Liver (tissue), 9 donors: ENCODE measurements around the gene SMPD3. TPM values are rescaled to one million over a fixed set of nuclear protein-coding genes. Genes with fewer than 3 reads are reported as not detected.

Source experiments
- DNase-seq: peaks from one replicate; pipeline ENCODE4 v3.0.0-alpha.2; 2017; ENCODE audit warnings: low spot score
- H3K27ac ChIP-seq, 2 donors: one replicate each; pipeline ENCODE4 v1.7.0; 2013; ENCODE audit warnings: inconsistent platforms in 2 of 2, low read length in 2 of 2, control low read depth in 1 of 2, low read depth in 1 of 2, mild to moderate bottlenecking in 1 of 2
- H3K27me3 ChIP-seq, 4 donors: one replicate each; pipeline versions ENCODE4 v1.6.1 to v1.7.0; 2013; ENCODE audit warnings: low read length in 3 of 4, inconsistent platforms in 1 of 4, mild to moderate bottlenecking in 1 of 4, moderate library complexity in 1 of 4; ENCODE audit not compliant: control insufficient read depth in 4 of 4, insufficient read depth in 4 of 4
- H3K36me3 ChIP-seq, 4 donors: one replicate each; pipeline versions ENCODE4 v1.6.1 to v1.7.0; 2013; ENCODE audit warnings: low read length in 3 of 4, mild to moderate bottlenecking in 3 of 4, low read depth in 1 of 4, moderate library complexity in 1 of 4; ENCODE audit not compliant: control insufficient read depth in 4 of 4, insufficient read depth in 3 of 4
- H3K4me1 ChIP-seq, 4 donors: one replicate each; pipeline versions ENCODE4 v1.6.1 to v1.7.0; 2013; ENCODE audit warnings: low read length in 3 of 4, mild to moderate bottlenecking in 3 of 4, moderate library complexity in 1 of 4; ENCODE audit not compliant: control insufficient read depth in 4 of 4, insufficient read depth in 4 of 4
- H3K4me3 ChIP-seq, 3 donors: one replicate each; pipeline versions ENCODE4 v1.6.1 to v1.7.0; 2013; ENCODE audit warnings: low read length in 3 of 3, control low read depth in 1 of 3, low read depth in 1 of 3, mild to moderate bottlenecking in 1 of 3
- H3K9ac ChIP-seq, 2 donors: one replicate each; pipeline ENCODE4 v1.7.0; 2013; ENCODE audit warnings: low read length in 2 of 2, mild to moderate bottlenecking in 2 of 2, moderate library complexity in 2 of 2, control low read depth in 1 of 2, low read depth in 1 of 2
- H3K9me3 ChIP-seq, 4 donors: one replicate each; pipeline versions ENCODE4 v1.6.1 to v1.7.0; 2013; ENCODE audit warnings: low read length in 3 of 4; ENCODE audit not compliant: control insufficient read depth in 4 of 4
- CTCF ChIP-seq: fragments of 150-350 bp; IDR thresholded peaks from 2 replicates; pipeline ENCODE4 v1.5.1; 2017; ENCODE audit warnings: improper control_type of control experiment, low read depth, low read length; ENCODE audit not compliant: missing input control
- EGR1 ChIP-seq, 2 donors: IDR thresholded peaks; 2 replicates each; pipeline ENCODE4 v1.6.1; 2016 to 2018; ENCODE audit warnings: antibody characterized with exemption in 2 of 2, low read depth in 2 of 2
- FOXA1 ChIP-seq: IDR thresholded peaks from 2 replicates; pipeline ENCODE4 v1.6.1; 2016; ENCODE audit warnings: antibody characterized with exemption
- FOXA2 ChIP-seq: IDR thresholded peaks from 2 replicates; pipeline ENCODE4 v1.6.1; 2016; ENCODE audit warnings: antibody characterized with exemption
- GABPA ChIP-seq, 2 donors: IDR thresholded peaks in 1 of 2; conservative IDR thresholded peaks in 1 of 2; 2 replicates each; pipeline ENCODE4 v1.6.1; 2016; ENCODE audit warnings: antibody characterized with exemption in 2 of 2, mild to moderate bottlenecking in 1 of 2, moderate library complexity in 1 of 2
- HNF4A ChIP-seq, 2 donors: conservative IDR thresholded peaks; 2 replicates each; pipeline ENCODE4 v1.6.1; 2016; ENCODE audit warnings: antibody characterized with exemption in 2 of 2, mild to moderate bottlenecking in 2 of 2
- HNF4G ChIP-seq: IDR thresholded peaks from 2 replicates; pipeline ENCODE4 v1.6.1; 2016; ENCODE audit warnings: antibody characterized with exemption
- JUND ChIP-seq, 2 donors: IDR thresholded peaks; 2 replicates each; pipeline ENCODE4 v1.6.1; 2016; ENCODE audit warnings: antibody characterized with exemption in 2 of 2
- NR2F2 ChIP-seq: IDR thresholded peaks from 2 replicates; pipeline ENCODE4 v1.6.1; 2016; ENCODE audit warnings: antibody characterized with exemption
- RAD21 ChIP-seq, 2 donors: IDR thresholded peaks; 2 replicates each; pipeline ENCODE4 v1.6.1; 2016; ENCODE audit warnings: antibody characterized with exemption in 2 of 2, mild to moderate bottlenecking in 2 of 2
- RXRA ChIP-seq, 2 donors: IDR thresholded peaks; 2 replicates each; pipeline ENCODE4 v1.6.1; 2017 to 2018; ENCODE audit warnings: antibody characterized with exemption in 2 of 2, mild to moderate bottlenecking in 1 of 2
- SP1 ChIP-seq: IDR thresholded peaks from 2 replicates; pipeline ENCODE4 v1.6.1; 2018; ENCODE audit warnings: antibody characterized with exemption, mild to moderate bottlenecking
- TAF1 ChIP-seq: conservative IDR thresholded peaks from 2 replicates; pipeline ENCODE4 v1.6.1; 2016; ENCODE audit warnings: antibody characterized with exemption, mild to moderate bottlenecking
- YY1 ChIP-seq: IDR thresholded peaks from 2 replicates; pipeline ENCODE4 v1.6.1; 2016; ENCODE audit warnings: antibody characterized with exemption, mild to moderate bottlenecking
- WGBS: extraction: QIAGEN DNeasy Blood & Tissue Kit; methylation state at CpG from one replicate; pipeline ENCODE4 v1.1.7; 2013; 5-methylcytosine and 5-hydroxymethylcytosine counted together
- polyA plus RNA-seq, 2 donors: library from polyadenylated mRNA; stranded (reverse) in 1 of 2; unstranded in 1 of 2; fragments of 200-250 nt in 1 of 2; fragments of >200 nt in 1 of 2; fragmentation: Nextera tagmentation in 1 of 2; extraction: Ambion mirVana in 1 of 2; gene quantifications; one replicate each; pipeline versions ENCODE4 v1.2.1 to v1.2.3, GENCODE V29; 2013 to 2015
- total RNA-seq, 2 donors: library from RNA; depleted of rRNA; stranded (reverse); fragments of >200 nt; gene quantifications; one replicate each; pipeline ENCODE4 v1.2.3, GENCODE V29; 2014
- TF ChIP-seq, protein P1 (sequence below): IDR thresholded peaks from 2 replicates; pipeline ENCODE4 v1.6.1; 2016; ENCODE audit warnings: antibody characterized with exemption, mild to moderate bottlenecking
- TF ChIP-seq, protein P2 (sequence below): IDR thresholded peaks from 2 replicates; pipeline ENCODE4 v1.6.1; 2016; ENCODE audit warnings: antibody characterized with exemption
- TF ChIP-seq, protein P3 (sequence below): IDR thresholded peaks from 2 replicates; pipeline ENCODE4 v1.6.1; 2016; ENCODE audit warnings: antibody characterized with exemption
- TF ChIP-seq, protein P4 (sequence below): IDR thresholded peaks from 2 replicates; pipeline ENCODE4 v1.6.1; 2016; ENCODE audit warnings: antibody characterized with exemption
- donor health status: healthy.
- donor health status: healthy.
- donor health status: healthy.
- donor health status: healthy.
- donor health status: healthy.

SMPD3 gene
- total and polyA plus RNA-seq, 4 donors: 0.33 to 10.6 (median 2.7) TPM

DNA sequence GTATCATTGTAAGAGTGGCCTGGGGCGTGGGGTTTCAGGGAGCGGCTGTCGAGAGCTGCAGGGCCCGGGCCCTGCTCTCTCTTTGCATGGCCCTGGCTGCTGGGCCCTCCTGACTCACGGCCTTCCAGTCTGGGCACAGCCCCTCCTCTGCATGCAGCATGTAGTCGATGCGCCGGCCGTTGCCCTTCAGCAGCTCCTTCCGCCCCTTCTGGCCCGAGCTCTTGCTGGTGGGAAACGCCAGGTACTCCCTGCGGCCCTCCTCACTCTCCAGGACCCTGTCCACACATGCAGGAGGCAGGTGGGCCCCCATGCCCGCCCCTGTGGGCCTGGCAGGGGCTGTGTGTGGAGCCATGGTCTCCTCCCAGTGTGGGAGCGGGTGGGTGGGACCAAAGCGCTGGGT is 86.8 kb downstream of the SMPD3 start:
- Histone ChIP-seq H3K9me3 (no peaks in the 10 kb centered on the region), H3K4me3 (no peak overlapping the region), H3K4me1 (no peaks in the 10 kb centered on the region), H3K36me3 (peaks cover 2 to 17% (median 8%) of the 10 kb centered on the region in 4 donors), H3K27me3 (no peaks in the 10 kb centered on the region), H3K9ac (no peak overlapping the region), H3K27ac (no peak overlapping the region)
- TF ChIP-seq TAF1 (no peak), NR2F2 (no peak), EGR1 (IDR thresholded peaks at IDR 0.05; ENCODE audit: low read depth in 2 of 2) (no peak), GABPA (IDR thresholded peaks at IDR 0.05 in 1 of 2, conservative IDR thresholded peaks at IDR 0.05 in 1 of 2) (no peak), RXRA (IDR thresholded peaks at IDR 0.05) (no peak), RAD21 (IDR thresholded peaks at IDR 0.05) (no peak), CTCF (no peak), SP1 (no peak)
- TF ChIP-seq, protein P1, sequence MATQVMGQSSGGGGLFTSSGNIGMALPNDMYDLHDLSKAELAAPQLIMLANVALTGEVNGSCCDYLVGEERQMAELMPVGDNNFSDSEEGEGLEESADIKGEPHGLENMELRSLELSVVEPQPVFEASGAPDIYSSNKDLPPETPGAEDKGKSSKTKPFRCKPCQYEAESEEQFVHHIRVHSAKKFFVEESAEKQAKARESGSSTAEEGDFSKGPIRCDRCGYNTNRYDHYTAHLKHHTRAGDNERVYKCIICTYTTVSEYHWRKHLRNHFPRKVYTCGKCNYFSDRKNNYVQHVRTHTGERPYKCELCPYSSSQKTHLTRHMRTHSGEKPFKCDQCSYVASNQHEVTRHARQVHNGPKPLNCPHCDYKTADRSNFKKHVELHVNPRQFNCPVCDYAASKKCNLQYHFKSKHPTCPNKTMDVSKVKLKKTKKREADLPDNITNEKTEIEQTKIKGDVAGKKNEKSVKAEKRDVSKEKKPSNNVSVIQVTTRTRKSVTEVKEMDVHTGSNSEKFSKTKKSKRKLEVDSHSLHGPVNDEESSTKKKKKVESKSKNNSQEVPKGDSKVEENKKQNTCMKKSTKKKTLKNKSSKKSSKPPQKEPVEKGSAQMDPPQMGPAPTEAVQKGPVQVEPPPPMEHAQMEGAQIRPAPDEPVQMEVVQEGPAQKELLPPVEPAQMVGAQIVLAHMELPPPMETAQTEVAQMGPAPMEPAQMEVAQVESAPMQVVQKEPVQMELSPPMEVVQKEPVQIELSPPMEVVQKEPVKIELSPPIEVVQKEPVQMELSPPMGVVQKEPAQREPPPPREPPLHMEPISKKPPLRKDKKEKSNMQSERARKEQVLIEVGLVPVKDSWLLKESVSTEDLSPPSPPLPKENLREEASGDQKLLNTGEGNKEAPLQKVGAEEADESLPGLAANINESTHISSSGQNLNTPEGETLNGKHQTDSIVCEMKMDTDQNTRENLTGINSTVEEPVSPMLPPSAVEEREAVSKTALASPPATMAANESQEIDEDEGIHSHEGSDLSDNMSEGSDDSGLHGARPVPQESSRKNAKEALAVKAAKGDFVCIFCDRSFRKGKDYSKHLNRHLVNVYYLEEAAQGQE: no peak
- TF ChIP-seq, protein P2, sequence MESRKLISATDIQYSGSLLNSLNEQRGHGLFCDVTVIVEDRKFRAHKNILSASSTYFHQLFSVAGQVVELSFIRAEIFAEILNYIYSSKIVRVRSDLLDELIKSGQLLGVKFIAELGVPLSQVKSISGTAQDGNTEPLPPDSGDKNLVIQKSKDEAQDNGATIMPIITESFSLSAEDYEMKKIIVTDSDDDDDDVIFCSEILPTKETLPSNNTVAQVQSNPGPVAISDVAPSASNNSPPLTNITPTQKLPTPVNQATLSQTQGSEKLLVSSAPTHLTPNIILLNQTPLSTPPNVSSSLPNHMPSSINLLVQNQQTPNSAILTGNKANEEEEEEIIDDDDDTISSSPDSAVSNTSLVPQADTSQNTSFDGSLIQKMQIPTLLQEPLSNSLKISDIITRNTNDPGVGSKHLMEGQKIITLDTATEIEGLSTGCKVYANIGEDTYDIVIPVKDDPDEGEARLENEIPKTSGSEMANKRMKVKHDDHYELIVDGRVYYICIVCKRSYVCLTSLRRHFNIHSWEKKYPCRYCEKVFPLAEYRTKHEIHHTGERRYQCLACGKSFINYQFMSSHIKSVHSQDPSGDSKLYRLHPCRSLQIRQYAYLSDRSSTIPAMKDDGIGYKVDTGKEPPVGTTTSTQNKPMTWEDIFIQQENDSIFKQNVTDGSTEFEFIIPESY: no peak
- DNase-seq: no peak
- 84% methylated on average over 16 of the region's 16 CpGs for WGBS

DNA sequence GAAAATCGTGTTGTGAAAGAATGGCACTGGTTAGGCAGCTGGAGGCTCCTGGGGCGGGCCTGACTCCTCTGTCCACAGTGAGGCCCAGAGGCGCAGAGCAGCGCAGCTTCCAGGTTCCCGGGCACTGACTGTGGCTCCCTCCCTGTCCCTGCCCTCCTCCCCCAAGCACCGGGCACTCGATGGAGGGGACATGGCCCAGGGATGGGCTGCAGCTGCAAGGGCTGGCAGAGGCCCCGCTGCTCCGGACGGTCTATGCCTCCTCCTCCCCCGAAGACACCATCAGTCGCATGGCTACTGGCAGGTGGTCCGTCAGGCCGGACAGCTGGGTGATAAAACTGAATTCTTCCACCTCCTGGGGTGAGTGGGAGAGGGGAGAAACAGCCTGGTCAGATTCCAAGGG is 87.4 kb downstream of the SMPD3 start:
- no peak for DNase-seq
- Histone ChIP-seq H3K27ac (no peak overlapping the region), H3K36me3 (peaks cover 2 to 19% (median 8%) of the 10 kb centered on the region in 4 donors), H3K4me3 (no peak overlapping the region), H3K4me1 (no peaks in the 10 kb centered on the region), H3K9ac (no peak overlapping the region), H3K27me3 (no peaks in the 10 kb centered on the region), H3K9me3 (no peaks in the 10 kb centered on the region)
- 89% methylated on average over 14 of the region's 14 CpGs for WGBS
- TF ChIP-seq, protein P3, sequence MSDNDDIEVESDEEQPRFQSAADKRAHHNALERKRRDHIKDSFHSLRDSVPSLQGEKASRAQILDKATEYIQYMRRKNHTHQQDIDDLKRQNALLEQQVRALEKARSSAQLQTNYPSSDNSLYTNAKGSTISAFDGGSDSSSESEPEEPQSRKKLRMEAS: no peak
- TF ChIP-seq, protein P2: no peak
- no peak for TF ChIP-seq EGR1 (IDR thresholded peaks at IDR 0.05; ENCODE audit: low read depth in 2 of 2)
- no peak for TF ChIP-seq JUND (IDR thresholded peaks at IDR 0.05)
- no peak for TF ChIP-seq FOXA2
- TF ChIP-seq HNF4G: no peak
- no peak for TF ChIP-seq RAD21 (IDR thresholded peaks at IDR 0.05)
- no peak for TF ChIP-seq FOXA1
- TF ChIP-seq TAF1: no peak
- TF ChIP-seq, protein P4, sequence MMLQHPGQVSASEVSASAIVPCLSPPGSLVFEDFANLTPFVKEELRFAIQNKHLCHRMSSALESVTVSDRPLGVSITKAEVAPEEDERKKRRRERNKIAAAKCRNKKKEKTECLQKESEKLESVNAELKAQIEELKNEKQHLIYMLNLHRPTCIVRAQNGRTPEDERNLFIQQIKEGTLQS: no peak
- TF ChIP-seq SP1: no peak
- TF ChIP-seq YY1: no peak
- TF ChIP-seq RXRA (IDR thresholded peaks at IDR 0.05): no peak
- TF ChIP-seq HNF4A (conservative IDR thresholded peaks at IDR 0.05): no peak
- TF ChIP-seq CTCF: no peak
- no peak for TF ChIP-seq NR2F2
